B cell (primary cell): ENCODE results near the gene DYDC1.

Experiments
- EZH2 ChIP-seq: IDR thresholded peaks from 2 replicates; pipeline ENCODE4 v1.6.1; 2012; ENCODE audit warnings: borderline replicate concordance, low read depth, mild to moderate bottlenecking, moderate library complexity, low read length; ENCODE audit not compliant: insufficient read depth, poor library complexity, severe bottlenecking
- TF ChIP-seq, protein P1 (sequence below): fragments of 200-600 bp; IDR thresholded peaks from one replicate; pipeline ENCODE4 v1.8.0; 2022; ENCODE audit warnings: antibody characterized with exemption, mild to moderate bottlenecking

DNA sequence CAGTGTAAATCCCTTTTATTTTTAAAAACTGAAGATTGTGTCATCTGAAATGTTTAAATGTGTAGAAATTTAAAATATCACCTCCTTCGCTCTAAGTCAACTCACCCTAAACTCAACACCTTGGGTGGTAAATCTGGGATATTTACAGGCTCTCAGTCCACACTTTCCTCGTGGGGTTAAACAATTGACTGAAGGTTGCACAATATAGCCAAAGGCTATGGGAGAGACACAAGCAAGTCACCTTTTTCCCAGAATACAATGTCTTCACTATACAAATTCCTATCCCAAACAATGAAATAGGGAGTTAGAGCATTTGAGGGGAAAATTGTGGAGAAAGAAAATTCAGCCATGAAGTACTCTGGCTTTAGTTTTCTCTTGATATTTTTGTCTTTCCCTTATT lies 34.4 kb downstream of the DYDC1 start:
- no peak for TF ChIP-seq EZH2
- TF ChIP-seq, protein P1, sequence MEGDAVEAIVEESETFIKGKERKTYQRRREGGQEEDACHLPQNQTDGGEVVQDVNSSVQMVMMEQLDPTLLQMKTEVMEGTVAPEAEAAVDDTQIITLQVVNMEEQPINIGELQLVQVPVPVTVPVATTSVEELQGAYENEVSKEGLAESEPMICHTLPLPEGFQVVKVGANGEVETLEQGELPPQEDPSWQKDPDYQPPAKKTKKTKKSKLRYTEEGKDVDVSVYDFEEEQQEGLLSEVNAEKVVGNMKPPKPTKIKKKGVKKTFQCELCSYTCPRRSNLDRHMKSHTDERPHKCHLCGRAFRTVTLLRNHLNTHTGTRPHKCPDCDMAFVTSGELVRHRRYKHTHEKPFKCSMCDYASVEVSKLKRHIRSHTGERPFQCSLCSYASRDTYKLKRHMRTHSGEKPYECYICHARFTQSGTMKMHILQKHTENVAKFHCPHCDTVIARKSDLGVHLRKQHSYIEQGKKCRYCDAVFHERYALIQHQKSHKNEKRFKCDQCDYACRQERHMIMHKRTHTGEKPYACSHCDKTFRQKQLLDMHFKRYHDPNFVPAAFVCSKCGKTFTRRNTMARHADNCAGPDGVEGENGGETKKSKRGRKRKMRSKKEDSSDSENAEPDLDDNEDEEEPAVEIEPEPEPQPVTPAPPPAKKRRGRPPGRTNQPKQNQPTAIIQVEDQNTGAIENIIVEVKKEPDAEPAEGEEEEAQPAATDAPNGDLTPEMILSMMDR = no peak
